GM12891 (cell line): ENCODE measurements around the gene WDR89.

Source experiments
- PAX5 ChIP-seq: IDR thresholded peaks from 2 replicates; pipeline ENCODE4 v1.6.1; 2011; ENCODE audit warnings: low read length, moderate library complexity, mild to moderate bottlenecking; ENCODE audit not compliant: insufficient read depth, severe bottlenecking
- POLR2A ChIP-seq: IDR thresholded peaks from 2 replicates; pipeline ENCODE4 v1.6.1; 2011; ENCODE audit warnings: low read depth, low read length, control low read depth
- POLR2AphosphoS5 ChIP-seq: IDR thresholded peaks from 2 replicates; pipeline ENCODE4 v1.6.1; 2011; ENCODE audit warnings: low read depth, low read length, control low read depth
- POU2F2 ChIP-seq: IDR thresholded peaks from 2 replicates; pipeline ENCODE4 v1.6.1; 2011; ENCODE audit warnings: low read depth, mild to moderate bottlenecking, control low read depth, low read length, moderate library complexity
- SPI1 ChIP-seq: IDR thresholded peaks from 2 replicates; pipeline ENCODE4 v1.6.1; 2011; ENCODE audit warnings: low read depth, low read length, control low read depth
- TAF1 ChIP-seq: IDR thresholded peaks from 2 replicates; pipeline ENCODE4 v1.6.1; 2011; ENCODE audit warnings: low read depth, low read length, control low read depth

- TF ChIP-seq POLR2A: no peak
- TF ChIP-seq TAF1: no peak
- TF ChIP-seq PAX5: no peak
- TF ChIP-seq POLR2AphosphoS5: no peak
- TF ChIP-seq POU2F2: no peak
- no peak for TF ChIP-seq SPI1
Measured at GRCh38 chr14:63663428-63664341, 22.0 kb upstream of the WDR89 start.
